Brain microvascular endothelial cell (primary cell): ENCODE results near the gene DOP1A.

Experiments used
- DNase-seq: peaks from one replicate; pipeline ENCODE4 v3.0.0-alpha.2; 2020
- H3K27ac ChIP-seq: fragments of 250-450 bp; sonication (Bioruptor Pico); 2 replicates; pipeline ENCODE4 v1.5.1; 2020; ENCODE audit warnings: mild to moderate bottlenecking, moderate library complexity
- H3K27me3 ChIP-seq: fragments of 250-450 bp; sonication (Bioruptor Pico); replicated peaks from 2 replicates; pipeline ENCODE4 v1.5.1; 2020; ENCODE audit warnings: mild to moderate bottlenecking
- H3K36me3 ChIP-seq: fragments of 250-450 bp; sonication (Bioruptor Pico); replicated peaks from 2 replicates; pipeline ENCODE4 v1.5.1; 2020; ENCODE audit warnings: mild to moderate bottlenecking
- H3K4me3 ChIP-seq: 2 replicates; pipeline ENCODE4 v1.5.1; 2011; ENCODE audit warnings: low read depth, mild to moderate bottlenecking, control low read depth, low read length, moderate library complexity
- in situ Hi-C: cut with HindIII; loops from 2 replicates; pipeline ENCODE4 v1.10.0; 2017; ENCODE audit warnings: low sequenced_read_pairs, low pct_ligation_motif_present
- TF ChIP-seq, protein P1 (sequence below): IDR thresholded peaks from 2 replicates; pipeline ENCODE4 v1.5.1; 2011; ENCODE audit warnings: low read depth, mild to moderate bottlenecking, moderate library complexity, low read length, control low read depth, inconsistent platforms; ENCODE audit errors: missing control alignments

DOP1A gene

DNA sequence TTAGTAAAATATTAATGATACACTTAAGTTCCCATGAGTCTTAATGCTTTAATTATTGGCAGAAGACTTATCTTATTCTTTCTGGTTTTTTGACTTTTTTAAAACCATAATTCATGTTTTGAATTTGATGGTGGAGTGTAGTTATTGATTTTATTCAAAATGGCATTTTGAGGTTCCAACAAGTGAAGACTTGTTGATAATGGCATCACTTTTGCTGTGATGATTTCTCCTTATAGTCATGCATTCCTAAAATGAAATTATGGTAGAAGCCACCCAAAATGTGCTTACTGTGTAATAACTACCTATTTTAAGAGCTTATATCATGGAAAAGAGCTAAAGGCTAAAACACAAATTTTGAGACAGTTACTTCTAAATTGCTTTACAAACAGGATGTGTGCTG is 2.2 kb downstream of the DOP1A start:
- in situ Hi-C loops: no loop called here
- TF ChIP-seq, protein P1, sequence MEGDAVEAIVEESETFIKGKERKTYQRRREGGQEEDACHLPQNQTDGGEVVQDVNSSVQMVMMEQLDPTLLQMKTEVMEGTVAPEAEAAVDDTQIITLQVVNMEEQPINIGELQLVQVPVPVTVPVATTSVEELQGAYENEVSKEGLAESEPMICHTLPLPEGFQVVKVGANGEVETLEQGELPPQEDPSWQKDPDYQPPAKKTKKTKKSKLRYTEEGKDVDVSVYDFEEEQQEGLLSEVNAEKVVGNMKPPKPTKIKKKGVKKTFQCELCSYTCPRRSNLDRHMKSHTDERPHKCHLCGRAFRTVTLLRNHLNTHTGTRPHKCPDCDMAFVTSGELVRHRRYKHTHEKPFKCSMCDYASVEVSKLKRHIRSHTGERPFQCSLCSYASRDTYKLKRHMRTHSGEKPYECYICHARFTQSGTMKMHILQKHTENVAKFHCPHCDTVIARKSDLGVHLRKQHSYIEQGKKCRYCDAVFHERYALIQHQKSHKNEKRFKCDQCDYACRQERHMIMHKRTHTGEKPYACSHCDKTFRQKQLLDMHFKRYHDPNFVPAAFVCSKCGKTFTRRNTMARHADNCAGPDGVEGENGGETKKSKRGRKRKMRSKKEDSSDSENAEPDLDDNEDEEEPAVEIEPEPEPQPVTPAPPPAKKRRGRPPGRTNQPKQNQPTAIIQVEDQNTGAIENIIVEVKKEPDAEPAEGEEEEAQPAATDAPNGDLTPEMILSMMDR: no peak
- no peak overlapping the region for H3K27ac ChIP-seq
- DNase-seq: no peak
- H3K27me3 ChIP-seq: no peaks in the 10 kb centered on the region
- no peak overlapping the region for H3K4me3 ChIP-seq
- H3K36me3 ChIP-seq: no peaks in the 10 kb centered on the region

DNA sequence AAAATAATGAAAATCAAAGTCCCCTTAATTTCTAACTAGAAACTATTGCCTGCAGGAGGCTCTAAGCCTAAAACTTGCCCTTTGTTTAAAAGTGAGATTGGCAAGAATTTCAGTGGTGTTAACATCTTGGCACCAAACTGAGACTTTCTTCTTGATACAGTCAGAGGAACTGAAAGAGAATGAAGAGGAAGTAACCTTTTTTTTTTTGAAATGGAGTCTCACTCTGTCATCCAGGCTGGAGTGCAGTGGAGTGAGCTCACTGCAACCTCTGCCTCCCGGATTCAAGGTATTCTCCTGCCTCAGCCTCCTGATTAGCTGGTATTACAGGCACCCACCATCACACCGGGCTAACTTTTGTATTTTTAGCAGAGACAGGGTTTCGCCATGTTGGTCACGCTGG is 3.6 kb downstream of the DOP1A start:
- Histone ChIP-seq H3K36me3 (no peaks in the 10 kb centered on the region), H3K27ac (no peak overlapping the region), H3K4me3 (no peak overlapping the region), H3K27me3 (no peaks in the 10 kb centered on the region)
- in situ Hi-C loops: no loop called here
- DNase-seq: no peak
- TF ChIP-seq, protein P1: no peak

DNA sequence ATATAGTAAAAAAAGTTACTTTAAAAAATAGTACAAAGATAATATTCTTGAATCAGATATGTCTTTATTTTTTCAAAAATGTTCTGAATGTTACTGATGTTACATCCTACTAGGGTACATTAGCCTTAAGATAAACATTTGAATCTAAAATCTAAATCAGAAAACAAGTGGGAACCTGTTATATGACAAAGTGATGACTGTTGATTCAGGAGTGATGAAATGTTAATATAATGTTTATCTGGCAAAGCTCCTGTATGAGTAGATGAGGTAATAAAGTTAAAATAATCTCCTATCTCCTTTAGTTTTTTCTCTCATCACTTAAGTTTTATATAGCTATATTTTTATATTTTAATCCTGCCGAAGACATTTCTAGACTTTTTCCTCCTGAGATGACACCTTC is 4.2 kb downstream of the DOP1A start:
- H3K27ac ChIP-seq: no peak overlapping the region
- TF ChIP-seq, protein P1: no peak
- no peaks in the 10 kb centered on the region for H3K27me3 ChIP-seq
- in situ Hi-C loops: no loop called here
- H3K4me3 ChIP-seq: no peak overlapping the region
- no peaks in the 10 kb centered on the region for H3K36me3 ChIP-seq
- no peak for DNase-seq

DNA sequence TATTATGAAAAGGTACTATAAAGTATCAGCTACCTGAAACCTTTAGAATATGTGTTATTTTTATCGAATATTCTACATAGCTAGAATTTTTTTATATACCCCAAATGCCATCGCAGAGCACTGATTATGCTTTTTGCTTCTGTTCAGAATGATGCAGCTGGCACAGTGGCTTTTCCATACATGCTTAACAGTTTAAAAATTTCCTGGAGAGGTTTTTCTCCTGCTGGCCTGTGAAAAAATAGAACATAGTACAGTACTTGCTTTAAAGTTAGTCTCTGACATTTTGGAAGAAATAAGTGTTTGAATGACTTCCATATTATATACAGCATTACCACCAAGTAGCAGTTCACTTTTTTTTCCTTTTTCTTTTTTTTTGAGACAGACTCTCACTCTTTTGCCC is 5.3 kb downstream of the DOP1A start:
- DNase-seq: no peak
- H3K4me3 ChIP-seq: no peak overlapping the region
- H3K27ac ChIP-seq: no peak overlapping the region
- H3K27me3 ChIP-seq: no peaks in the 10 kb centered on the region
- no peaks in the 10 kb centered on the region for H3K36me3 ChIP-seq
- TF ChIP-seq, protein P1: no peak
- in situ Hi-C loops: no loop called here

DNA sequence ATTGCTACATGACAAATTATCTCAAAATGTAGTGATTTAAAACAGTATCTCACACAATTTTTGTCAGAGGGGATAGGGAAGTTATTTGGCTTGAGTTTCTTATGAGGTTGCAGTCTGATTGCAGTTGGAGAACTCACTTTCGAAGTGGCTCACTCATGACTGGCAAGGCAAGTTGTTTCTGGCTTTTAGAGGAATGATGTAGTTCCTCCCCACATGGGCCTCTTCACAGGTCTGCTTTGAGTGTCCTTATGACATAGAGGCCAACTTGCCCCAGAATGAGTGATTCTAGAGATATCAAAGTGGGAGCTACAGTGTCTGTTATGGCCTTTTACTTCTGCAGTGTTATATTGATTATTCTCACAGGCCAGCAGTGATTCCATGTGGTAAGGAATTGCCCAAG is 6.1 kb downstream of the DOP1A start:
- DNase-seq: no peak
- Histone ChIP-seq H3K4me3 (no peak overlapping the region), H3K36me3 (no peaks in the 10 kb centered on the region), H3K27me3 (no peaks in the 10 kb centered on the region), H3K27ac (no peak overlapping the region)
- TF ChIP-seq, protein P1: no peak
- in situ Hi-C loops: no loop called here

DNA sequence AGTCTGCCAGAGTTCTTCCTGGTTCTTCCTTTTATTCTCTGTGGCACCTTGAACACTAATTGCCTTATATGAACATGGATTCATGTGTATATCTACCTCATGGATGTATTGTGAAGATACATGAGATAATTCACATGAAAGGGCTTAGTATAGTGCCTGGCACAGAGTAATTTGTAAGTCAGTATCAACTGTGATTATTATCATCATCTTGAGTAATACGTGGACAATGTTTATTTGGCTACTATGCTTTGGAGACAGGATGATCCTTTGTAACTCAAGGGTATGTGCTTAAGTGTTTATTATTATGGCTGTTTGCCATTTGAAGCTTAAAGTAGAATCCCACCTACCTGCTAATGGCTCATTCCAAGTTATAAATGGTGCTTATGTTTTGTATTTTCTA is 16.0 kb downstream of the DOP1A start:
- no peaks in the 10 kb centered on the region for H3K36me3 ChIP-seq
- no peak overlapping the region for H3K27ac ChIP-seq
- DNase-seq: no peak
- TF ChIP-seq, protein P1: no peak
- H3K27me3 ChIP-seq: no peaks in the 10 kb centered on the region
- in situ Hi-C loops: loop anchor here (25.0 kb wide), 1 partner anchor 429 kb away; the partner anchor contains the start of gene PRSS35
- H3K4me3 ChIP-seq: no peak overlapping the region
